Placental epithelial cell (primary cell): ENCODE measurements around the gene PADI4. TPM values are rescaled to one million over a fixed set of nuclear protein-coding genes. Genes with fewer than 3 reads are reported as not detected.

Source experiments
- small RNA-seq: library from RNA; depleted of rRNA; stranded (forward); fragments of <200 nt; gene quantifications from one replicate; pipeline ENCODE3, GENCODE V24; 2012
- total RNA-seq: library from RNA; depleted of rRNA; stranded (reverse); fragments of >200 nt; gene quantifications from 2 replicates; pipeline ENCODE4 v1.2.3, GENCODE V29; 2012

The PADI4 gene, protein sequence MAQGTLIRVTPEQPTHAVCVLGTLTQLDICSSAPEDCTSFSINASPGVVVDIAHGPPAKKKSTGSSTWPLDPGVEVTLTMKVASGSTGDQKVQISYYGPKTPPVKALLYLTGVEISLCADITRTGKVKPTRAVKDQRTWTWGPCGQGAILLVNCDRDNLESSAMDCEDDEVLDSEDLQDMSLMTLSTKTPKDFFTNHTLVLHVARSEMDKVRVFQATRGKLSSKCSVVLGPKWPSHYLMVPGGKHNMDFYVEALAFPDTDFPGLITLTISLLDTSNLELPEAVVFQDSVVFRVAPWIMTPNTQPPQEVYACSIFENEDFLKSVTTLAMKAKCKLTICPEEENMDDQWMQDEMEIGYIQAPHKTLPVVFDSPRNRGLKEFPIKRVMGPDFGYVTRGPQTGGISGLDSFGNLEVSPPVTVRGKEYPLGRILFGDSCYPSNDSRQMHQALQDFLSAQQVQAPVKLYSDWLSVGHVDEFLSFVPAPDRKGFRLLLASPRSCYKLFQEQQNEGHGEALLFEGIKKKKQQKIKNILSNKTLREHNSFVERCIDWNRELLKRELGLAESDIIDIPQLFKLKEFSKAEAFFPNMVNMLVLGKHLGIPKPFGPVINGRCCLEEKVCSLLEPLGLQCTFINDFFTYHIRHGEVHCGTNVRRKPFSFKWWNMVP
- total RNA-seq, result not detected in 2 replicates

DNA sequence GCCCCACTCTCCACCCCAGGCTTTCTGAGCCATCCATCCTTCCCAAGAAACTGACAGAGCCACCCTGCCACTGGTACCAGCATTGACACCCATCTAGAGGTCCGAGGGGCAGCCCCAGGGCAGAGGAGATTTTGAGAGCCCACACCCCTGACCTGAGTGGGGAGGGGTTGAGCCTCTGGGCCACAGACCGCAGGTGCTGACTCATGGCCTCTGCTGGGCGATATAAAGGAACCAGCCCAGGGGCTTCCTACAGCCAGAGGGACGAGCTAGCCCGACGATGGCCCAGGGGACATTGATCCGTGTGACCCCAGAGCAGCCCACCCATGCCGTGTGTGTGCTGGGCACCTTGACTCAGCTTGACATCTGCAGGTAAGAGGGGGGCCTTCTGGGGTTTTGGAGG, at the start of gene PADI4:
Gene PADI4 (plus strand): TSS at position 252 of the 400 bp plus-strand sequence. CDS start 26 bp downstream, at position 278.

DNA sequence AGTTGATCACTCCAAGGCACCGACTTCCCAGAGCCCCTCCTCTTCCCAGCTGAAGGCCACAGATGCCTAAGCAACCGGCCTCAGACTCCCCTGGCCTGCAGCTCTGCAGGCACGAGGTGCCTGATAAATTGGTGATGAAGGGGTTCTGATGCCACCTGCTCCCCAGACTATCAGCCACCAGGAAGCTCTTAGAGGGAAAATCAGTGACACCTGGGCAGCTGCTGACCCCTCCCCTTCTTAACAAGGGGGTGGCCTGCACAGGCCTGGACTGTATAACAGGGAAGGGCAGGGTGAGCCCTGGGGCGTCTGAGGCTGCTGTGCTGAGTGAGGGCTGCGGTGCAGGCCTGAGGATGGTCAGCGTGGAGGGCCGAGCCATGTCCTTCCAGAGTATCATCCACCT, 63.9 kb downstream of the PADI4 start, which contains the start of gene PADI6:
Gene PADI6 (plus strand): TSS at position 301 of the 400 bp plus-strand sequence. CDS start 50 bp downstream, at position 351.

Small RNAs within 50 kb of the gene (small RNA-seq; reads per million reads assigned to genes)
- gene MIR3972, result not detected

Other genes starting within 250 kb of the PADI4 start
- under 0.01 and 0.43 TPM in 2 replicates for gene PADI2, start 188.7 kb upstream of the PADI4 start, total RNA-seq
- under 0.01 and 1.6 TPM in 2 replicates for gene PADI1, start 103.1 kb upstream of the PADI4 start, total RNA-seq
- 0.11 TPM in 1 of 2 replicates, not detected in the other for gene PADI3, start 59.1 kb upstream of the PADI4 start, total RNA-seq
- not detected in 2 replicates for gene PADI6, start 64.0 kb downstream of the PADI4 start, total RNA-seq
- gene RCC2, start 131.5 kb downstream of the PADI4 start, total RNA-seq, result 113 and 130 TPM in 2 replicates
- 98.7 and 117 TPM in 2 replicates for gene ARHGEF10L, start 231.5 kb downstream of the PADI4 start, total RNA-seq